ENCODE measurements around the gene REXO1. TPM values are rescaled to one million over a fixed set of nuclear protein-coding genes. Genes with fewer than 3 reads are reported as not detected.
A peak's percentile ranks its signal among the peaks of the same experiment; 100 is the strongest.

REXO1 gene
- polyA plus RNA-seq, 3 donors = 2.8 to 60.8 (median 3.0) TPM

DNA sequence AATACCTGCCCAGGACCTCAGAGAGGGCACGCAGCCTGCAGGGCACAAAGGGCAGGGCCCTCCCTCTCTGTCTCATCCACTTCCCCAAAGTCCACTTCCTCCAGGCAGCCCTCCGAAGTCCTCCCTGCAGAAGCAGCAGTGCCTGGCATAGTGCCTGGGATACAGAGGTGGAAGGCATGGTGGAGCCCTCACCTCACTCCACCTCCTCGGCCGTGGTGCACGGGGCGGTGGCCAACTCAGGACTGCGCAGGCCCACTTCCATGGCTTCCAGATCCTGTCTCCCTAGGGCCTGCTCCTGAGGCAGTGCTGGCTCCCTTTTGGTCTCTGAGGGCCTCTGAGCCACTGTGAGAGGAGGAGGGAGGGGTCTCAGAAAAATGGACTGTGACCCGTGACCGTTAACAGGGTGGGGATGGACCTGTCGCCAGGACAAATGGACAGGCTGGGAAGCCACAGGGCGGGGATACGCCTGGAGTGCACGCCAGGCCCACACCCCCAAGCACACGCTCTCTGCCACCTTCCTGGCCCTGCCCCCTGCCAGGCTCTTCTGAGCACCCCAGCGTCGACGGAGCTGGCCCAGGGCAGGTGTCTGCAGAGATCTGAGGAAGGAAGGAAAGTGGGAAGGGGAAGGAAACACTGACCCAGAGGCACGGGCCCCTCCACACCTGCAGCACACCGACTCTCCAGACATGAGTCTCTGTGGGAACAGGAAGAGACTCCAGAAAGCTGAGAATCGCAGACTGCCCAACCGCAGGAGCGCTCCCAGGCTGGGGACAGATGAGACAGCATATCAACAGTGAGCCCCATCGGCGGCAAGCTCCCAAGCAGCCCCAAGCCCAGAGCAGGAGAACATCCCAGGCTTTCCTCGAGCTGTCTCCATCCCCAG lies 8.4 kb downstream of the REXO1 start:
- Mint-ChIP-seq H3K4me3 (no peak overlapping the region), H3K27me3 (ENCODE audit: low read depth in 3 of 3) (no peaks in the 10 kb centered on the region), H3K4me1 (peaks cover 37% of the 10 kb centered on the region), H3K36me3 (peaks cover 6 to 44% of the 10 kb centered on the region in 2 donors), H3K27ac (peak overlapping the region in 6 of 7 donors; percentile 19 to 80 (median 60)), H3K9me3 (no peaks in the 10 kb centered on the region)
- intact Hi-C loops (cut with micrococcal nuclease) = no loop called here
- Histone ChIP-seq H4K20me1 (ENCODE audit: insufficient read depth, low read length) (peaks cover 100% of the 10 kb centered on the region), H3K4me1 (ENCODE audit: control insufficient read depth in 1 of 2, insufficient read depth in 2 of 2, low read length in 2 of 2) (peaks cover 13 to 29% of the 10 kb centered on the region in 2 donors), H3K4me3 (replicated peaks in 1 of 3; ENCODE audit: low read depth in 2 of 3, low read length in 3 of 3) (no peak overlapping the region), H3K9ac (ENCODE audit: insufficient read depth, low read length, poor library complexity, severe bottlenecking) (peak overlapping the region; percentile 8), H3K27ac (ENCODE audit: low read depth in 1 of 2, low read length in 2 of 2) (peak overlapping the region in 1 of 2 donors; percentile 31), H2AFZ (ENCODE audit: insufficient read depth, low read depth, low read length, poor library complexity, severe bottlenecking) (no peak overlapping the region), H3K4me2 (replicated peaks; ENCODE audit: extremely low read depth, low read length, poor library complexity, severe bottlenecking) (no peak overlapping the region), H3K36me3 (replicated peaks in 1 of 2; ENCODE audit: control insufficient read depth in 1 of 2, insufficient read depth in 2 of 2, low read length in 2 of 2) (peaks cover 10 to 19% of the 10 kb centered on the region in 2 donors), H3K27me3 (ENCODE audit: control insufficient read depth in 2 of 2, insufficient read depth in 2 of 2, low read length in 2 of 2) (no peaks in the 10 kb centered on the region), H3K79me2 (ENCODE audit: insufficient read depth, low read length) (peaks cover 100% of the 10 kb centered on the region), H3K9me3 (replicated peaks in 1 of 2; ENCODE audit: control insufficient read depth in 1 of 2, insufficient read depth in 1 of 2, low read length in 2 of 2) (no peaks in the 10 kb centered on the region)
- 45% methylated on average over 7 of the region's 25 CpGs for WGBS (ENCODE audit: insufficient coverage)
- no peak for TF ChIP-seq CTCF (IDR thresholded peaks at IDR 0.05)
- DNase-seq = no peak

DNA sequence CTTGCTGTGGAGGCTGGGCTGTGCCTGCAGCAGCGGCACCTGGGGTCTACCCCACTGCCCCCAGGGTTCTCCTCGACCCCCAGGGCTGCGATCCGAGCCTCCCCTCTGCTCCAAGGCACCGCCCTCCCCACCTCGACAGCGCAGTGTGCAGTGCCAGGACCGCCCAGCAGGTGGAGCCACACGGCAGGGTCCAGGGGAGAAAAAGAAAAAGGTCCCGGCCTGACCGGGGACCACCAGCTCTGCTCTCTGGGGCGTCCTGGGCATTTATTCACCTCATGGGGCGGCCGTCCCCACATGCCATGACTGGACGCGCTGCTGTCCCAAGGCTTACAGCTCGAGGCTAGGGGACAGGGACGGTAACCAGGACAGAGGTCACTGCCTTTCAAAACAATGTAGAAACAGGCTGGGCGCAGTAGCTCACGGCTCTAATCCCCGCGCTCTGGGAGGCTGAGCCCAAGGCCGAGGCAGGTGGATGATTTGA lies 10.6 kb downstream of the REXO1 start:
- Histone ChIP-seq H3K27ac (ENCODE audit: low read depth in 1 of 2, low read length in 2 of 2) (no peak overlapping the region), H3K36me3 (replicated peaks in 1 of 2; ENCODE audit: control insufficient read depth in 1 of 2, insufficient read depth in 2 of 2, low read length in 2 of 2) (peaks cover 6 to 16% of the 10 kb centered on the region in 2 donors), H3K9ac (ENCODE audit: insufficient read depth, low read length, poor library complexity, severe bottlenecking) (no peak overlapping the region), H2AFZ (ENCODE audit: insufficient read depth, low read depth, low read length, poor library complexity, severe bottlenecking) (no peak overlapping the region), H4K20me1 (ENCODE audit: insufficient read depth, low read length) (peaks cover 100% of the 10 kb centered on the region), H3K79me2 (ENCODE audit: insufficient read depth, low read length) (peaks cover 99% of the 10 kb centered on the region), H3K4me2 (replicated peaks; ENCODE audit: extremely low read depth, low read length, poor library complexity, severe bottlenecking) (no peak overlapping the region), H3K4me1 (ENCODE audit: control insufficient read depth in 1 of 2, insufficient read depth in 2 of 2, low read length in 2 of 2) (peaks cover 13 to 29% of the 10 kb centered on the region in 2 donors), H3K9me3 (replicated peaks in 1 of 2; ENCODE audit: control insufficient read depth in 1 of 2, insufficient read depth in 1 of 2, low read length in 2 of 2) (no peaks in the 10 kb centered on the region), H3K27me3 (ENCODE audit: control insufficient read depth in 2 of 2, insufficient read depth in 2 of 2, low read length in 2 of 2) (no peaks in the 10 kb centered on the region), H3K4me3 (replicated peaks in 1 of 3; ENCODE audit: low read depth in 2 of 3, low read length in 3 of 3) (no peak overlapping the region)
- TF ChIP-seq CTCF (IDR thresholded peaks at IDR 0.05) = peak; percentile 99
- WGBS (ENCODE audit: insufficient coverage) = 55% methylated on average over 22 of the region's 23 CpGs
- Mint-ChIP-seq H3K4me1 (peaks cover 33% of the 10 kb centered on the region), H3K27me3 (ENCODE audit: low read depth in 3 of 3) (no peaks in the 10 kb centered on the region), H3K36me3 (peaks cover 3 to 38% of the 10 kb centered on the region in 2 donors), H3K9me3 (no peaks in the 10 kb centered on the region), H3K4me3 (no peak overlapping the region), H3K27ac (peak overlapping the region in 1 of 7 donors; percentile 32)
- peak in 1 of 3 donors; percentile 27 for DNase-seq
- intact Hi-C loops (cut with micrococcal nuclease) = no loop called here

Data from CD14-positive monocyte (primary cell).